ENCODE data around the gene PNO1. TPM values are rescaled to one million over a fixed set of nuclear protein-coding genes. Genes with fewer than 3 reads are reported as not detected.
"Not testable (repeated sequence)": the region's sequence is repeated elsewhere in the genome, so short reads cannot be mapped to it uniquely, and the experiment has no call there.

The PNO1 gene
- total and polyA plus RNA-seq, 2 donors (not counting 1 experiment from before 2014, with no cell fraction given) = 12.9 to 13.4 TPM

- no peaks in the 10 kb centered on the region for H3K27me3 ChIP-seq (ENCODE audit: control insufficient read depth, insufficient read depth, low read length)
- H3K79me2 ChIP-seq (ENCODE audit: control insufficient read depth, insufficient read depth, low read length) = no peaks in the 10 kb centered on the region
- no peaks in the 10 kb centered on the region for H3K9me3 ChIP-seq (ENCODE audit: control insufficient read depth, insufficient read depth, low read depth, low read length)
- H2AFZ ChIP-seq (ENCODE audit: low read length) = no peak overlapping the region
- no peak overlapping the region for H3K27ac ChIP-seq (ENCODE audit: insufficient read depth, low read length)
- no peak overlapping the region for H3K4me2 ChIP-seq (ENCODE audit: extremely low read depth, insufficient read depth, low read length)
- no peaks in the 10 kb centered on the region for H3K4me1 ChIP-seq (ENCODE audit: control insufficient read depth, extremely low read depth, insufficient read depth, low read length)
- H3K36me3 ChIP-seq (ENCODE audit: control insufficient read depth, insufficient read depth, low read length) = peaks cover 7% of the 10 kb centered on the region
- H3K9ac ChIP-seq (ENCODE audit: insufficient read depth, low read length) = no peak overlapping the region
- no peak overlapping the region for H3K4me3 ChIP-seq (replicated peaks in 1 of 4; ENCODE audit: control extremely low read depth in 1 of 4, insufficient read depth in 1 of 4, low read depth in 3 of 4, low read length in 4 of 4)
- H4K20me1 ChIP-seq (ENCODE audit: control insufficient read depth, extremely low read depth, insufficient read depth, low read length) = no peaks in the 10 kb centered on the region
- no peak for TF ChIP-seq CTCF (conservative IDR thresholded peaks at IDR 0.05 in 1 of 2, IDR thresholded peaks at IDR 0.05 in 1 of 2; ENCODE audit: low read depth in 1 of 2, low read length in 2 of 2)
- TF ChIP-seq EZH2 (IDR thresholded peaks at IDR 0.05; ENCODE audit: low read length, missing control alignments) = no peak
- no peak for DNase-seq (ENCODE audit: low read depth in 2 of 2)
These were observed 14.0 kb downstream of the PNO1 start for GRCh38 chr2:68171684-68172083.

GRCh38 chr2:68172521-68172920 is 14.8 kb downstream of the PNO1 start:
- H3K4me2 ChIP-seq (ENCODE audit: extremely low read depth, insufficient read depth, low read length) = no peak overlapping the region
- no peaks in the 10 kb centered on the region for H3K79me2 ChIP-seq (ENCODE audit: control insufficient read depth, insufficient read depth, low read length)
- no peak overlapping the region for H3K4me3 ChIP-seq (replicated peaks in 1 of 4; ENCODE audit: control extremely low read depth in 1 of 4, insufficient read depth in 1 of 4, low read depth in 3 of 4, low read length in 4 of 4)
- no peaks in the 10 kb centered on the region for H3K27me3 ChIP-seq (ENCODE audit: control insufficient read depth, insufficient read depth, low read length)
- H3K36me3 ChIP-seq (ENCODE audit: control insufficient read depth, insufficient read depth, low read length) = peaks cover 5% of the 10 kb centered on the region
- no peaks in the 10 kb centered on the region for H3K9me3 ChIP-seq (ENCODE audit: control insufficient read depth, insufficient read depth, low read depth, low read length)
- H3K9ac ChIP-seq (ENCODE audit: insufficient read depth, low read length) = no peak overlapping the region
- no peak overlapping the region for H3K27ac ChIP-seq (ENCODE audit: insufficient read depth, low read length)
- H2AFZ ChIP-seq (ENCODE audit: low read length) = no peak overlapping the region
- no peaks in the 10 kb centered on the region for H3K4me1 ChIP-seq (ENCODE audit: control insufficient read depth, extremely low read depth, insufficient read depth, low read length)
- no peaks in the 10 kb centered on the region for H4K20me1 ChIP-seq (ENCODE audit: control insufficient read depth, extremely low read depth, insufficient read depth, low read length)
- TF ChIP-seq EZH2 (IDR thresholded peaks at IDR 0.05; ENCODE audit: low read length, missing control alignments) = no peak
- TF ChIP-seq CTCF (conservative IDR thresholded peaks at IDR 0.05 in 1 of 2, IDR thresholded peaks at IDR 0.05 in 1 of 2; ENCODE audit: low read depth in 1 of 2, low read length in 2 of 2) = no peak
- DNase-seq (ENCODE audit: low read depth in 2 of 2) = no peak

- Histone ChIP-seq H3K27ac (ENCODE audit: insufficient read depth, low read length) (no peak overlapping the region), H3K79me2 (ENCODE audit: control insufficient read depth, insufficient read depth, low read length) (no peaks in the 10 kb centered on the region), H3K4me2 (ENCODE audit: extremely low read depth, insufficient read depth, low read length) (no peak overlapping the region), H3K36me3 (ENCODE audit: control insufficient read depth, insufficient read depth, low read length) (peaks cover 5% of the 10 kb centered on the region), H3K9ac (ENCODE audit: insufficient read depth, low read length) (no peak overlapping the region), H4K20me1 (ENCODE audit: control insufficient read depth, extremely low read depth, insufficient read depth, low read length) (no peaks in the 10 kb centered on the region), H3K27me3 (ENCODE audit: control insufficient read depth, insufficient read depth, low read length) (no peaks in the 10 kb centered on the region), H3K4me3 (replicated peaks in 1 of 4; ENCODE audit: control extremely low read depth in 1 of 4, insufficient read depth in 1 of 4, low read depth in 3 of 4, low read length in 4 of 4) (no peak overlapping the region), H3K9me3 (ENCODE audit: control insufficient read depth, insufficient read depth, low read depth, low read length) (no peaks in the 10 kb centered on the region), H2AFZ (ENCODE audit: low read length) (no peak overlapping the region), H3K4me1 (ENCODE audit: control insufficient read depth, extremely low read depth, insufficient read depth, low read length) (no peaks in the 10 kb centered on the region)
- TF ChIP-seq CTCF (conservative IDR thresholded peaks at IDR 0.05 in 1 of 2, IDR thresholded peaks at IDR 0.05 in 1 of 2; ENCODE audit: low read depth in 1 of 2, low read length in 2 of 2) (no peak), EZH2 (IDR thresholded peaks at IDR 0.05; ENCODE audit: low read length, missing control alignments) (no peak)
- no peak for DNase-seq (ENCODE audit: low read depth in 2 of 2)
These were observed 15.5 kb downstream of the PNO1 start for GRCh38 chr2:68172990-68173700.

GRCh38 chr2:68175210-68175609 is 17.5 kb downstream of the PNO1 start:
- H3K36me3 ChIP-seq (ENCODE audit: control insufficient read depth, insufficient read depth, low read length); H3K4me1 ChIP-seq (ENCODE audit: control insufficient read depth, extremely low read depth, insufficient read depth, low read length); H3K27ac ChIP-seq (ENCODE audit: insufficient read depth, low read length): not testable (repeated sequence)

More at GRCh38 chr2:68175210-68175609, 17.5 kb downstream of the PNO1 start:
- not testable (repeated sequence) for H3K27me3 ChIP-seq (ENCODE audit: control insufficient read depth, insufficient read depth, low read length); H3K4me3 ChIP-seq (replicated peaks in 1 of 4; ENCODE audit: control extremely low read depth in 1 of 4, insufficient read depth in 1 of 4, low read depth in 3 of 4, low read length in 4 of 4); H3K4me2 ChIP-seq (ENCODE audit: extremely low read depth, insufficient read depth, low read length); H4K20me1 ChIP-seq (ENCODE audit: control insufficient read depth, extremely low read depth, insufficient read depth, low read length); DNase-seq (ENCODE audit: low read depth in 2 of 2); H3K9ac ChIP-seq (ENCODE audit: insufficient read depth, low read length); H3K9me3 ChIP-seq (ENCODE audit: control insufficient read depth, insufficient read depth, low read depth, low read length); H2AFZ ChIP-seq (ENCODE audit: low read length); H3K79me2 ChIP-seq (ENCODE audit: control insufficient read depth, insufficient read depth, low read length)

Data from fibroblast of lung (primary cell).